ENCODE measurements around the gene CD247. TPM values are rescaled to one million over a fixed set of nuclear protein-coding genes. Genes with fewer than 3 reads are reported as not detected.

Gene CD247
- total and polyA plus RNA-seq, 10 of the 15 experiments (the other 5 are each of a cell fraction or from before 2014, with no cell fraction given) = 0.10 to 0.77 (median 0.30) TPM

DNA sequence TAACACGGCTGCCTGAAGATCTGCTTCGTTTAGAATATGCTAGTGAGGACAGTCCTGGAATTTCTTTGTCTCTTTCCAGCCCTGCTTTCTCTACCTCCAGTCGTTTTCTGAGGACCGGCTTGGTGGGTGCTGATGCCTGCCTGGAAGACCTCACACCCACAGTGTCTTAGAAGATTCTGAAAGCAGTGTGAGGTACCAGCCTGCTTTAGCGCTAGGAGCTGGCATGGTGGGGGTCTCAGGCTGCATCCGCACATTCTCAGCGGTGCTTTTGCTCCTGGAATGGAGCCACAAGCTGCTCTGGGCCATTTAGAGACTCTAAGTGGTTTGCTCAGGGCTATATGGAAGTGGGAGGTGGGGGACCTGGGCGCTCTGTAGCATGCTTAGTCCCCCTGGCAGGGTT, 61.4 kb downstream of the CD247 start:
- DNase-seq (ENCODE audit: low read depth, low spot score) (no peak), ATAC-seq (no peak), FAIRE-seq (no peak)
- H3K36me3 ChIP-seq (ENCODE audit: control insufficient read depth in 2 of 2, insufficient read depth in 2 of 2, low read length in 1 of 2) = no peaks in the 10 kb centered on the region
- H3K79me2 ChIP-seq (ENCODE audit: control insufficient read depth, insufficient read depth, low read length) = no peaks in the 10 kb centered on the region
- ChIA-PET RAD21 (ENCODE audit: unreplicated experiment) (interaction anchor here (0.7 to 5.5 kb wide), 4 partner anchors 9 to 231 kb away, joined by 3 to 35 read pairs (median 3); partner anchors contain the start of gene CREG1), CTCF (interaction anchor here (1.0 to 3.8 kb wide), 3 partner anchors 10 to 85 kb away, joined by 3 to 32 read pairs (median 12); no protein-coding TSS in a partner anchor), POLR2A (no interaction called here), SMC1A (ENCODE audit: uncharacterized antibody, unreplicated experiment) (interaction anchor here (0.7 to 5.2 kb wide), 5 partner anchors 10 to 398 kb away, joined by 3 to 34 read pairs (median 3); no protein-coding TSS in a partner anchor)
- no peaks in the 10 kb centered on the region for H3K27me3 ChIP-seq (replicated peaks in 1 of 2; ENCODE audit: control insufficient read depth in 2 of 2, insufficient read depth in 2 of 2, low read length in 1 of 2)
- no peak overlapping the region for H3K9ac ChIP-seq (ENCODE audit: control insufficient read depth, insufficient read depth, low read length)
- WGBS (ENCODE audit: insufficient coverage, insufficient replicate concordance, low lambda C conversion rate, missing lambda C conversion rate) = 86% methylated on average over 8 of the region's 8 CpGs
- in situ Hi-C loops (cut with MboI) (no loop called here), intact Hi-C loops (cut with micrococcal nuclease; ENCODE audit: unreplicated experiment) (loop anchor here (5.0 kb wide), 2 partner anchors 75 to 230 kb away; no protein-coding TSS in a partner anchor)
- H3K4me2 ChIP-seq (ENCODE audit: control insufficient read depth, insufficient read depth) = no peak overlapping the region
- no peaks in the 10 kb centered on the region for H3K9me3 ChIP-seq (replicated peaks; ENCODE audit: control insufficient read depth, insufficient read depth, low read length)
- no peak overlapping the region for H3K4me3 ChIP-seq
- H2AFZ ChIP-seq (ENCODE audit: control insufficient read depth, low read depth, low read length) = no peak overlapping the region
- BruUV-seq (replicated peaks) = no TSS peak
- peaks cover 5% of the 10 kb centered on the region for H3K4me1 ChIP-seq (ENCODE audit: control insufficient read depth, insufficient read depth, low read length)
- TF ChIP-seq RAD21 (IDR thresholded peaks at IDR 0.05; ENCODE audit: insufficient read depth, low read depth, low read length) (no peak), BCL11A (IDR thresholded peaks at IDR 0.05; ENCODE audit: low read depth, low read length) (no peak), CHD2 (IDR thresholded peaks at IDR 0.05; ENCODE audit: borderline replicate concordance, low read depth, low read length) (no peak), SREBF2 (IDR thresholded peaks at IDR 0.05; ENCODE audit: low read length) (no peak), LARP7 (IDR thresholded peaks at IDR 0.05) (no peak), HCFC1 (IDR thresholded peaks at IDR 0.05; ENCODE audit: low read length) (no peak), KLF5 (IDR thresholded peaks at IDR 0.05; ENCODE audit: partially characterized antibody) (no peak), NR2C2 (IDR thresholded peaks at IDR 0.05; ENCODE audit: borderline replicate concordance, control insufficient read depth, insufficient read length, low read depth) (no peak), DPF2 (IDR thresholded peaks at IDR 0.05) (no peak), SIN3A (IDR thresholded peaks at IDR 0.05; ENCODE audit: low read depth, low read length) (no peak), FOXM1 (IDR thresholded peaks at IDR 0.05; ENCODE audit: low read depth, low read length) (no peak), CBFB (IDR thresholded peaks at IDR 0.05; ENCODE audit: low read depth) (no peak), NFYA (IDR thresholded peaks at IDR 0.05; ENCODE audit: borderline replicate concordance, low read depth, low read length) (no peak)
- TF ChIP-seq, protein P1, sequence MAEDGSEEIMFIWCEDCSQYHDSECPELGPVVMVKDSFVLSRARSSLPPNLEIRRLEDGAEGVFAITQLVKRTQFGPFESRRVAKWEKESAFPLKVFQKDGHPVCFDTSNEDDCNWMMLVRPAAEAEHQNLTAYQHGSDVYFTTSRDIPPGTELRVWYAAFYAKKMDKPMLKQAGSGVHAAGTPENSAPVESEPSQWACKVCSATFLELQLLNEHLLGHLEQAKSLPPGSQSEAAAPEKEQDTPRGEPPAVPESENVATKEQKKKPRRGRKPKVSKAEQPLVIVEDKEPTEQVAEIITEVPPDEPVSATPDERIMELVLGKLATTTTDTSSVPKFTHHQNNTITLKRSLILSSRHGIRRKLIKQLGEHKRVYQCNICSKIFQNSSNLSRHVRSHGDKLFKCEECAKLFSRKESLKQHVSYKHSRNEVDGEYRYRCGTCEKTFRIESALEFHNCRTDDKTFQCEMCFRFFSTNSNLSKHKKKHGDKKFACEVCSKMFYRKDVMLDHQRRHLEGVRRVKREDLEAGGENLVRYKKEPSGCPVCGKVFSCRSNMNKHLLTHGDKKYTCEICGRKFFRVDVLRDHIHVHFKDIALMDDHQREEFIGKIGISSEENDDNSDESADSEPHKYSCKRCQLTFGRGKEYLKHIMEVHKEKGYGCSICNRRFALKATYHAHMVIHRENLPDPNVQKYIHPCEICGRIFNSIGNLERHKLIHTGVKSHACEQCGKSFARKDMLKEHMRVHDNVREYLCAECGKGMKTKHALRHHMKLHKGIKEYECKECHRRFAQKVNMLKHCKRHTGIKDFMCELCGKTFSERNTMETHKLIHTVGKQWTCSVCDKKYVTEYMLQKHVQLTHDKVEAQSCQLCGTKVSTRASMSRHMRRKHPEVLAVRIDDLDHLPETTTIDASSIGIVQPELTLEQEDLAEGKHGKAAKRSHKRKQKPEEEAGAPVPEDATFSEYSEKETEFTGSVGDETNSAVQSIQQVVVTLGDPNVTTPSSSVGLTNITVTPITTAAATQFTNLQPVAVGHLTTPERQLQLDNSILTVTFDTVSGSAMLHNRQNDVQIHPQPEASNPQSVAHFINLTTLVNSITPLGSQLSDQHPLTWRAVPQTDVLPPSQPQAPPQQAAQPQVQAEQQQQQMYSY (CRISPR knock-in tag; IDR thresholded peaks at IDR 0.05) = no peak
- TF ChIP-seq, protein P2, sequence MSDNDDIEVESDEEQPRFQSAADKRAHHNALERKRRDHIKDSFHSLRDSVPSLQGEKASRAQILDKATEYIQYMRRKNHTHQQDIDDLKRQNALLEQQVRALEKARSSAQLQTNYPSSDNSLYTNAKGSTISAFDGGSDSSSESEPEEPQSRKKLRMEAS (IDR thresholded peaks at IDR 0.05; ENCODE audit: low read depth, low read length) = no peak
- TF ChIP-seq, protein P3, sequence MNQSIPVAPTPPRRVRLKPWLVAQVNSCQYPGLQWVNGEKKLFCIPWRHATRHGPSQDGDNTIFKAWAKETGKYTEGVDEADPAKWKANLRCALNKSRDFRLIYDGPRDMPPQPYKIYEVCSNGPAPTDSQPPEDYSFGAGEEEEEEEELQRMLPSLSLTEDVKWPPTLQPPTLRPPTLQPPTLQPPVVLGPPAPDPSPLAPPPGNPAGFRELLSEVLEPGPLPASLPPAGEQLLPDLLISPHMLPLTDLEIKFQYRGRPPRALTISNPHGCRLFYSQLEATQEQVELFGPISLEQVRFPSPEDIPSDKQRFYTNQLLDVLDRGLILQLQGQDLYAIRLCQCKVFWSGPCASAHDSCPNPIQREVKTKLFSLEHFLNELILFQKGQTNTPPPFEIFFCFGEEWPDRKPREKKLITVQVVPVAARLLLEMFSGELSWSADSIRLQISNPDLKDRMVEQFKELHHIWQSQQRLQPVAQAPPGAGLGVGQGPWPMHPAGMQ (IDR thresholded peaks at IDR 0.05; ENCODE audit: borderline replicate concordance) = no peak
- H3K27ac ChIP-seq (ENCODE audit: control insufficient read depth, insufficient read depth) = no peak overlapping the region
- H4K20me1 ChIP-seq (ENCODE audit: control insufficient read depth, insufficient read depth) = no peaks in the 10 kb centered on the region
